GM12878 (cell line): ENCODE data around the gene STXBP4. TPM values are rescaled to one million over a fixed set of nuclear protein-coding genes. Genes with fewer than 3 reads are reported as not detected.

ENCODE experiments used
- ASH2L ChIP-seq: fragments of 300-600, 200-600 bp; sonication (generic); IDR thresholded peaks from 2 replicates; pipeline ENCODE4 v1.6.1; 2017; ENCODE audit warnings: low read depth, mild to moderate bottlenecking, borderline replicate concordance
- BCL11A ChIP-seq: IDR thresholded peaks from 2 replicates; pipeline ENCODE4 v1.6.1; 2011; ENCODE audit warnings: low read depth, low read length
- CHD4 ChIP-seq: fragments of 200-600 bp; sonication (generic); IDR thresholded peaks from 2 replicates; pipeline ENCODE4 v1.6.1; 2016; ENCODE audit warnings: mild to moderate bottlenecking
- EP300 ChIP-seq, 2 experiments: fragments of 150-350 bp in 1 of 2; IDR thresholded peaks; 2 replicates each; pipeline ENCODE4 v1.6.1; 2011 to 2012; ENCODE audit warnings: low read depth in 2 of 2, low read length in 2 of 2, borderline replicate concordance in 1 of 2, improper control_type of control experiment in 1 of 2, inconsistent platforms in 1 of 2; ENCODE audit not compliant: control insufficient read depth in 1 of 2
- HDAC6 ChIP-seq: fragments of 200-600 bp; sonication (generic); IDR thresholded peaks from one replicate; pipeline ENCODE4 v1.8.0; 2017; ENCODE audit warnings: antibody characterized with exemption; ENCODE audit not compliant: unreplicated experiment
- HDGF ChIP-seq: fragments of 450-650 bp; IDR thresholded peaks from 2 replicates; pipeline ENCODE4 v1.6.1; 2016; ENCODE audit warnings: antibody characterized with exemption
- IRF5 ChIP-seq: fragments of 450-650 bp; IDR thresholded peaks from 2 replicates; pipeline ENCODE4 v1.6.1; 2017; ENCODE audit warnings: borderline replicate concordance
- MYC ChIP-seq: IDR thresholded peaks from 2 replicates; pipeline ENCODE4 v1.6.1; 2011; ENCODE audit warnings: mild to moderate bottlenecking, low read length, moderate library complexity, inconsistent platforms; ENCODE audit not compliant: insufficient read depth, insufficient replicate concordance, insufficient read length, severe bottlenecking
- POLR2A ChIP-seq: IDR thresholded peaks from 2 replicates; pipeline ENCODE4 v1.6.1; 2011; ENCODE audit warnings: low read depth, mild to moderate bottlenecking, low read length
- RAD51 ChIP-seq: fragments of 450-650 bp; IDR thresholded peaks from 2 replicates; pipeline ENCODE4 v1.6.1; 2016; ENCODE audit warnings: moderate library complexity, mild to moderate bottlenecking, inconsistent platforms
- REST ChIP-seq: IDR thresholded peaks from 2 replicates; pipeline ENCODE4 v1.6.1; 2012; ENCODE audit warnings: mild to moderate bottlenecking, low read depth, low read length
- SIN3A ChIP-seq: IDR thresholded peaks from 2 replicates; pipeline ENCODE4 v1.6.1; 2012; ENCODE audit warnings: low read depth, low read length, improper control_type of control experiment
- SIX5 ChIP-seq: IDR thresholded peaks from 2 replicates; pipeline ENCODE4 v1.6.1; 2011; ENCODE audit warnings: mild to moderate bottlenecking, low read depth, low read length, moderate library complexity; ENCODE audit not compliant: severe bottlenecking
- SMC3 ChIP-seq: IDR thresholded peaks from 2 replicates; pipeline ENCODE4 v1.6.1; 2011; ENCODE audit warnings: low read length, improper control_type of control experiment, borderline replicate concordance
- TCF7 ChIP-seq: IDR thresholded peaks from 2 replicates; pipeline ENCODE4 v1.6.1; 2014; ENCODE audit warnings: antibody characterized with exemption, borderline replicate concordance
- ZBED1 ChIP-seq: IDR thresholded peaks from 2 replicates; pipeline ENCODE4 v1.6.1; 2016; ENCODE audit warnings: borderline replicate concordance
- ZNF217 ChIP-seq: fragments of 450-650 bp; IDR thresholded peaks from 2 replicates; pipeline ENCODE4 v1.6.1; 2017; ENCODE audit warnings: antibody characterized with exemption, mild to moderate bottlenecking
- polyA plus RNA-seq, 11 experiments: library from polyadenylated mRNA; depleted of rRNA in 4 of 11; unstranded in 6 of 11; stranded (reverse) in 5 of 11; fragments of >200 nt; fragmentation: Nextera tagmentation in 4 of 11; fragmentation: Illumina TruSeq in 1 of 11; extraction: Ambion mirVana in 4 of 11; extraction: Trizol in 1 of 11; gene quantifications; 1 replicate in 1 of 11; 2 replicates in 10 of 11; pipeline versions ENCODE4 v1.2.1 to v1.2.3, GENCODE V29; 2011 to 2016; ENCODE audit warnings: inconsistent platforms in 2 of 11, missing spikeins in 2 of 11, low read depth in 1 of 11
- total RNA-seq, 4 experiments: library from RNA; depleted of rRNA in 3 of 4; stranded (reverse); fragments of >200 nt in 3 of 4; fragmentation: Illumina TruSeq in 1 of 4; extraction: Trizol in 1 of 4; gene quantifications; 2 replicates each; pipeline versions ENCODE4 v1.2.1 to v1.2.3, GENCODE V29; 2013 to 2021
- TF ChIP-seq, protein P1 (sequence below): IDR thresholded peaks from 2 replicates; pipeline ENCODE4 v1.6.1; 2011; ENCODE audit warnings: low read depth, mild to moderate bottlenecking, low read length, moderate library complexity, borderline replicate concordance; ENCODE audit errors: extremely low read depth
- TF ChIP-seq, protein P2 (sequence below): fragments of 450-650 bp; IDR thresholded peaks from 2 replicates; pipeline ENCODE4 v1.6.1; 2016; ENCODE audit warnings: mild to moderate bottlenecking, moderate library complexity, borderline replicate concordance

STXBP4 gene
- total and polyA plus RNA-seq, 10 of the 15 experiments (the other 5 are each of a cell fraction or from before 2014, with no cell fraction given) = 4.3 to 11.0 (median 6.7) TPM

- TF ChIP-seq REST = no peak
- no peak for TF ChIP-seq HDAC6
- TF ChIP-seq POLR2A = no peak
- TF ChIP-seq IRF5 = no peak
- no peak for TF ChIP-seq CHD4
- TF ChIP-seq EP300 (IDR thresholded peaks at IDR 0.05; ENCODE audit: borderline replicate concordance in 1 of 2, control insufficient read depth in 1 of 2, low read depth in 2 of 2, low read length in 2 of 2) = peak; percentile 73 to 76
- TF ChIP-seq, protein P1, sequence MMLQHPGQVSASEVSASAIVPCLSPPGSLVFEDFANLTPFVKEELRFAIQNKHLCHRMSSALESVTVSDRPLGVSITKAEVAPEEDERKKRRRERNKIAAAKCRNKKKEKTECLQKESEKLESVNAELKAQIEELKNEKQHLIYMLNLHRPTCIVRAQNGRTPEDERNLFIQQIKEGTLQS = no peak
- no peak for TF ChIP-seq SIN3A
- TF ChIP-seq, protein P2, sequence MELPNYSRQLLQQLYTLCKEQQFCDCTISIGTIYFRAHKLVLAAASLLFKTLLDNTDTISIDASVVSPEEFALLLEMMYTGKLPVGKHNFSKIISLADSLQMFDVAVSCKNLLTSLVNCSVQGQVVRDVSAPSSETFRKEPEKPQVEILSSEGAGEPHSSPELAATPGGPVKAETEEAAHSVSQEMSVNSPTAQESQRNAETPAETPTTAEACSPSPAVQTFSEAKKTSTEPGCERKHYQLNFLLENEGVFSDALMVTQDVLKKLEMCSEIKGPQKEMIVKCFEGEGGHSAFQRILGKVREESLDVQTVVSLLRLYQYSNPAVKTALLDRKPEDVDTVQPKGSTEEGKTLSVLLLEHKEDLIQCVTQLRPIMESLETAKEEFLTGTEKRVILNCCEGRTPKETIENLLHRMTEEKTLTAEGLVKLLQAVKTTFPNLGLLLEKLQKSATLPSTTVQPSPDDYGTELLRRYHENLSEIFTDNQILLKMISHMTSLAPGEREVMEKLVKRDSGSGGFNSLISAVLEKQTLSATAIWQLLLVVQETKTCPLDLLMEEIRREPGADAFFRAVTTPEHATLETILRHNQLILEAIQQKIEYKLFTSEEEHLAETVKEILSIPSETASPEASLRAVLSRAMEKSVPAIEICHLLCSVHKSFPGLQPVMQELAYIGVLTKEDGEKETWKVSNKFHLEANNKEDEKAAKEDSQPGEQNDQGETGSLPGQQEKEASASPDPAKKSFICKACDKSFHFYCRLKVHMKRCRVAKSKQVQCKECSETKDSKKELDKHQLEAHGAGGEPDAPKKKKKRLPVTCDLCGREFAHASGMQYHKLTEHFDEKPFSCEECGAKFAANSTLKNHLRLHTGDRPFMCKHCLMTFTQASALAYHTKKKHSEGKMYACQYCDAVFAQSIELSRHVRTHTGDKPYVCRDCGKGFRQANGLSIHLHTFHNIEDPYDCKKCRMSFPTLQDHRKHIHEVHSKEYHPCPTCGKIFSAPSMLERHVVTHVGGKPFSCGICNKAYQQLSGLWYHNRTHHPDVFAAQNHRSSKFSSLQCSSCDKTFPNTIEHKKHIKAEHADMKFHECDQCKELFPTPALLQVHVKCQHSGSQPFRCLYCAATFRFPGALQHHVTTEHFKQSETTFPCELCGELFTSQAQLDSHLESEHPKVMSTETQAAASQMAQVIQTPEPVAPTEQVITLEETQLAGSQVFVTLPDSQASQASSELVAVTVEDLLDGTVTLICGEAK = no peak
- TF ChIP-seq SIX5 = no peak
- TF ChIP-seq TCF7 = peak; percentile 69
- TF ChIP-seq SMC3 = no peak
- no peak for TF ChIP-seq HDGF
- TF ChIP-seq RAD51 = no peak
- TF ChIP-seq ZBED1 = no peak
- TF ChIP-seq ZNF217 = no peak
- no peak for TF ChIP-seq ASH2L
- no peak for TF ChIP-seq MYC
- TF ChIP-seq BCL11A = peak; percentile 88
These were observed 121.5 kb downstream of the STXBP4 start (continued) for GRCh38 chr17:55090079-55090492.
